GM19438 (cell line): ENCODE results near the gene HSP90AB1.

Source experiments
- ATAC-seq: cut with Tn5 transposase; IDR thresholded peaks from one replicate; pipeline ENCODE4 v1.9.1; 2021; ENCODE audit warnings: low read depth; ENCODE audit not compliant: unreplicated experiment

The HSP90AB1 gene

DNA sequence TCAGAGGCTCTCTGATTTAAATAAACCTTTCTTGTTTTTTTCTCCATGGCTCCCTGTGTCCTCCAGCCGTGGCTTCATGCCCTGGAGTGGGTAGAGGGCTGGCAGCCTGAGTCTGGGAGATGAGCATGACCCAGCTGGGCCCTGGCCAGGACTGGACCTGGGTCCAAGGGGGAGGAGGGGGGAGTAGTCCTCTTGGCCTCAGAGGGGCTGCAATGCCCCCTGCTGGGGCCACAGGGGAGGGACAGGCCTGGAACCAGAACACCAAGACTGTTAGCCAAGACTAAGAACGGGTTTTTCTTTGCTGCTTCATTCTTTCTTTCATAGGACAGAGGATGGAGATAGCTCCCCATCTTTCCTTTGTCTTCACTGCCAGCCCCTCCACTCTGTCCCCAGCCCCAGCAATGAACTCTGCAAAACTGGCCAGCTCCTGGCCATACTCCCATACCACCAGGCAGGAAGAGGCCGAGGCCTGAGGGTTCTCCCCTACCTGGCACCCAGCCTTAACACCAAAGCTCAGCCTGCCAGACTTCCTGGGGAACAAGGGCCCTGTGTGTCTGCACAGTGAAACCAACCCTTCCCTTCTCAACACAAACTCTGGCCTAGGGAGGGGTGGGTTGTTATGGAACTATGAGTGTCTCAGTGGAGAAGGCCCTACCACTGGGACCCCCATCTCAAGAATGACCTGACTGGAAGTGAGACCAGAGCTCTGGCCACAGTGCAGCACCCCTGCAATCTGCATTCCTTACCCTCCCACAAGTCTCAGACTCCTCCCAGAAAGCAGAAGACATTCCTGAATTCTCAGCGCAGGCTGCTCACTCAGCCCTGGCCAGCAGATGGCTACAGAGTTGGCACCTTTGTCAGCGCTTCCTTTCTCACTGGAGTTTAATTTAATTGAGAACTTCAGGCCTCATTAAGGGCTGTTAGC, 12.5 kb upstream of the HSP90AB1 start:
- no peak for ATAC-seq

DNA sequence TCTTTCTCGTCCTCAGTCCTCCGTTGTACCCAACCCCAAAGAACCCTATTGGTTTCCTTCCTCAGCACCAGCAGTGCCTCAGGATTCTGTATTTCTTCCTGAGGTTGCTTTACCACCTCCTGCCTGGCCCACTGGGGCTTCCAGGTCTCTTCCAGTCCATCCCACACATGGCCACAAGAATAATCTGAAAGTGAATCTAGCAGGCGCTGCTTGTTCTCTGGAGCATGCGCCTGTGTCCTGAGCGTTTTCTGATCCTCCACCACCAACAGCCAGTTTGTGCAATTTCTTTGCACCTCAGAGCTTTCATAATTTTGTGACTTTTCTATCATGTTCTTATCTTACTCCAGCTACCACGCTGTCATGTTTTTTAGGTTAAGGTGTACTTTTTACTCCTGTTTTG, 11.6 kb upstream of the HSP90AB1 start:
- no peak for ATAC-seq

DNA sequence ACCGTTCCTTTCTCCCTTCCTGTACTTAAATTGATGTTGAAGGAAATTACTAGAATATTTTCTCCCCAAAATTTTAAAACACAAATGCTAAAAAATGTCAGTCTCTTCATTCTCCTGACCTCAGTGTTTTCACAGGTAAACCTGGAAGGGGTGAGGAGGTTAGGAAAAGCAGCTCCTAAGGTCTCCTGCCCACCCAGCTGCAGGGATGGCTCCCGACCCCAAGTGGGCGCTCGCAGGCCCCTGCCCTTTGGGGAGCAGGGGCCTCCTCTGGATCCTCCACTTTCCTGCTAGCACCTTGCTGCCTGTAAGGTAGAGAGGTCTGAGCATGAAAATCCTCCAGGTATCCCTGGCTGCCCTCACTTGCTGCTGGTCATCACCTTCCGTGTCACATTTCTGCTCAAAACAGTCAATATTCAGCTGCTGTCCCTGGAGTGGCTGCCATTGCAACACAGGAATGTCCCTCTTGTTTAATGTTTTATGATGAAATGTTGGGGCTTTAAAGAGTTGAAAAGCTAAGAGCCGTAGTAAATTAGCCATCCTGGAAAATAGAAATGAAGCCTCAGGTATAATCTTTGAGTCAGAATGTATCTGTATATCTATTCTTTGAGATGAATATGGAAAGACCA, 10.9 kb upstream of the HSP90AB1 start:
- no peak for ATAC-seq

DNA sequence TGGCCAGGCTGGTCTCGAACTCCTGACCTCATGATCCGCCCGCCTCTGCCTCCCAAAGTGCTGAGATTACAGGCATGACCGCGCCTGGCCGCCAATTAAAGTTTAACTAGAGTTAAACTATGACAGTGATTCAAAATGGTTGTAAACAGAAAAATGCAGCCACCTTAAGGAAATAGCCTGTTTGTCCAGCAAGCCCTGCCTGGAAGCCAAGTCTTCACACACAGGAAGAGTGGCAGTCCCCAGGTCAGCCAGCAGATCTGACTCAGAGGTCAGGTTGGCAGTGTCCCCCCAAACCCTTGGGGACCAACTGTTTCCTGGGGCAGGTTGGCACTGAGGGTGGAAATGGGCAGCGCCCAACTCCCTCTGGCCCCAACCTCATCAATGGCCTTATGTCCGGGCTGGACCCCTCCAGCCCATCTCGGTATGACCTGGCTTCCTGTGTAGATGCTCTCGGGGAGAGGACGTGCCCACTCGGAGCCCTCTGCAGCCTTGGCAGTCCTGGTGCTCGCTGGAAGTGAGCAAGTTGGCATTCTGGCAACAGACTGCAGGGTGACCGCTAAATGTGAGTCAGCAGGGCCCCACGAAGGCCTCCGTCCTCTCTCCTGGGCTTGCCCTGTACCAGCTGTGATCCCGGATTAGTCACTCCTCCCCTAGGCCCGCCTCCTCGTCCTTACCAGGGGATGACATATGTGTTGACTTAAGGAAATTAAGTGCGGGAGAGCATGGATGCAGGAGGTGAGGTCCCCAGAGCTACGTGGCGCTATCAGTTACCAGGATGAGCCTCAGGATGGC, 9.7 kb upstream of the HSP90AB1 start:
- peak; percentile 61 for ATAC-seq

DNA sequence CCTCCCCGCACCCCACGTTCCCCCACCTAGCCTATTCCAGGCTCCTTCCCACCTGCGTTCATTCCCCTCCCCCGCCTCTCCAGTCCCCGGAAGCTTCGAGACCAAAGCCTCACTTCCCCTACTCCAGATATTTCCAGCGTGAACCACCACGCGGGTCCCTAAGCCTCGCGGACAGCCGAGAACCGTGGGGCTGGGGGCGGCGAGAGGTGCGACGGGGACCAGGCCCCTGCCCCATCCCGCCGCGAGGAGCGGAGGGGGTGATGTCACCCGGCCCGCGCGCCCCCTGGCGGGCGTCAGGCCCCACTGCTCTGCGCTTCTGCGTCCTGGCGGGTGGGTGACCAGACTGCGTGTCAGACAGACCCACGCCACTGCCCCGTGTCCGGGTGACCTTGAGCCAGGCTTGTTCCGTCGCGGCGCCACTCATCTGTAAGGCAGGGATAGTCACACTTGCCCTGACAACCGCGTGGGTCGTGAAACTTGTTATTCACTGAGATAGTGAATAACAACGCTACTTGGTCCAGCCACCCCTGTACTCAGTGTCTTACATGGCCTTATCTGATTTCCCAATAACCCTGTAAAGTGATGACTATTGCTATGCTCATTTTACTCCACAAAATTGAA, 9.0 kb upstream of the HSP90AB1 start:
- peak; percentile 83 for ATAC-seq

DNA sequence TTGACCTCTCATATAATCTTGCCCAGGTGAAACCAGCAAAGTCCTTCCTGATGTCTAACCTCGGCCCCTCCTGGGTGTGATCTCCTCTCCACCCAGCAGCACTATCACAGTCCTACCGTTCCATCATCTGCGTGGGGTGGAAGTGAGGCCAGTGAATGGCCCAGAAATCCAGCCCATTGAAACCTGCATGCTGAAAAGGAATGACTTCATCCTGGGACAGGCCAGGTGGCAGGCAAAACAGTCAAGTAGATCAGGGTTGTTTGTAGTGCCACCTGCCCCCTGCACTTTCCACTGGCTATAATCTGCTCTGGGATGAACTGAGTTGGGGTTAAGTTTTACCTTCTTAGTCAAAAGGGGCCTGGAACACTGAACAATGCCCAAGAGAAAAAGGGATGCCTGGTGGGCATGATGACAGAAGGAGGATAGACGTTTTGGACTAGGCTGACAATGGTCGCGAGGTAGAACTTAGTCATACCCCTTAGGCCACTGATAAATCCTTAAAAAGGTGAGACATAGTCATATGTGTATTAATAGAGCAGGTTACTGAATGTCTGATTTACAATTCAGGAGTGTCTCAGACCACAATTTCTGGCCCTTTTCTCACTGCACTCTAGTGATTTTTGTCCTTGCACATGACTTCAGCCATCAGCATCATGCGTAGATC, 8.1 kb upstream of the HSP90AB1 start:
- no peak for ATAC-seq

DNA sequence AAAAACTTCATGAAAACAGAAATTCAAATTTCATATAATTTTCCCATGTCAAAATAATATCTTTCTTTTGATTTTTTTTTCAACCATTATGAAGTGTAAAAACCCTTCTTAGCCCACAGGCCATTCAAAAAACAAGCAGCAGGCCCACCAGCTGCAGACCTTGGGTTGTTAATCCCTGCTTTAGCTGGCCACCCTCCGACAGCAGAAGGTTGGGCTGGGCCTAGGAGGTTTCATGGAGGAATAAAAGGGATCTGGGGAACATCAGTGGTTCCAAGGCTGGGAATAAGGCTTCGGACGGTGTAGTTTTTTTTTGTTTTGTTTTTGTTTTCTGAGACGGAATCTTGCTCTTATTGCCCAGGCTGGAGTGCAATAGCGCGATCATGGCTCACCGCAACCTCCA, 3.6 kb upstream of the HSP90AB1 start:
- no peak for ATAC-seq

DNA sequence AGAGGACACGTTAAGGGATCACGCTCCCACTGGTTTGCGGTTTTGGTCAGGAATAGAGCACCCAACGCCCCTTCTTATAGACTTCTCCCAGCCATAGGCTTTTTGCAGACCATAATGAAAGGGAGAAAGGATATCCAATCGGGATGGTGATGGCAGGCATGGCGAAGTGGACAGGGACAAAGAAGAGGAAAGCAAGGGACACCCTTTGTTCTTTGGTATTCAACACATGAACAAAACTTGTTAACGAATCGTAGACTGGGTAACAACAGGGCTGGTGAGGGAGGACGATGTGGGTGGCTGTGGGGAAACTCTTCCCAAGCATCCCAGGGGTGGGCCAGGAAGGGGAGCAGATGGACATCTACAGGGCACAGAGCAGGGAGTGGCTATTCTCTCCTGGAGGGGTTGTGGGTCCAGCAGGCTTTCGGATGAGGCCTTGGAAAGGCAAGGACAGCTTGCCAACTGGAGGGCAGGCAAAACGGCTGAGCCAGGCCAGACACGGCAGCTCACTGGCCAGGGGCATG, 1.4 kb upstream of the HSP90AB1 start:
- no peak for ATAC-seq

DNA sequence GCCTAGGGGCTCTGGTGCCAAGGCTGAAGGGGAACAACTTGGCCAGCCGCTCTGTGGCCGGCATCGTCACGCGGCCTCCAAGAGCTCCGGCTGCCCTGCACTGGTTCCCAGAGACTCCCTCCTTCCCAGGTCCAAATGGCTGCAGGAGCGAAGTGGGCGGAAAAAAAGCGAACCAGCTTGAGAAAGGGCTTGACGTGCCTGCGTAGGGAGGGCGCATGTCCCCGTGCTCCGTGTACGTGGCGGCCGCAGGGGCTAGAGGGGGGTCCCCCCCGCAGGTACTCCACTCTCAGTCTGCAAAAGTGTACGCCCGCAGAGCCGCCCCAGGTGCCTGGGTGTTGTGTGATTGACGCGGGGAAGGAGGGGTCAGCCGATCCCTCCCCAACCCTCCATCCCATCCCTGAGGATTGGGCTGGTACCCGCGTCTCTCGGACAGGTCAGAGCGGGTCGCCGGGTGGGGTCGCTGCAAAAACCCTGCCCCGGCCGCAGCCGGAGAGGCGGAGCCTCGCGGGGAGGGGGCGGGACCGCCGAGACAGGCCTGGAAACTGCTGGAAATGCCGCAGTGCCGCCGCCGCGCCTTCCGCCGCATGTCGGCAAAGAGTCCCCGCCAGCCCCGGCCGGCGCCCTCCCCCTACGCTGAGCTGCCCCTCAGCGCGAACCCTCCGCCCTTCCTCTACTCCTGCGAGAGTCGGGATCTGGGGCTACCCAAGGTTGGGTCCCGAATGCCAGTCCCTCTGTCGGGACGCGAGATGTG, 814 bp upstream of the HSP90AB1 start:
- peak; percentile 56 for ATAC-seq

DNA sequence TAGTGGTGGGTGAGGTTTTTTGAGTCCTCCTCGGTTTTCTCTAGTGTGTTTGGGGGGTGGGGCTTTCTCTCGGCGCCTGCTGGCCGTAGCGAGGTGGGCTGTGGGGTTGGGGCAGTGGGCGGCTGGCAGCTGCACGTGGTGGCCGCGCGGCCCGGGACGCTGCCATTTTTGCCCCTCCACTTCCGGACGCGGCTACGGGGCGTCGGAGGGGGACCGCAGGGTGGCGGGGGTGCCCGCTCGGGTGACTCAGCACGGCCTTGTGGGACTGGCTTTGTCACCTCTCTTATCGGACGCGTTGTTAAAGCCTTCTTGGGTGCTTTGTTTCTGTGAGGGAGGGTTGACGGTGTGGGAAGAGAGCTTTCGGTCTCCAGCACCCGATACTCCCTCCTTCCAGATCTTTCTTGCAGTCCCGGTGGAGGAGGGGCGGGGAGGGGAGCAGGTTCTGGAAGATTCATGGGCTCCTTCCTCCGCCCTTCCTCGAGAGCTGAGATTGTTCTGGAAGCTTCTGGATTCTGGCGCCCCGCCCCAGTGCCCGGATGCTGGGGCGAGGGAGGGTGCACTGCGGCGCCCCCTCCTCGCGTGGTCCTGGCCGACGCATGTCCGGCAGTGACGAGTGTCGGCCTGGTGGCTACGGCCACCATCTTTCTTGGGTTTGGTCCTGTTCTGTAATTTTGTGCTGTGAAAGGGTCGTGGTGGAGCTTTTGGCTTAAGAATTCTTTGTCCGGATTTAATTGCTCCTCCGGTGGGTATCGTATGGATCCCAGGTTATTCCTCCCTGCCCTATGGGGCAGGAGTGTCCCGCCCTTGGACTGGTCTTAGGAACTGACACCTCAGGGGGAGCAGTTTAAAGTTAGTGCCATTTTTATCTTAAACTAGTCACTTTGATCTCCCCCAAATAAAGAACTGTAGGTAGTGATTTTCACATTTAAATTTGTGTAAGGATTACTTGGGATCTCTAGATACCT, 719 bp downstream of the HSP90AB1 start:
- ATAC-seq = peak; percentile 30

DNA sequence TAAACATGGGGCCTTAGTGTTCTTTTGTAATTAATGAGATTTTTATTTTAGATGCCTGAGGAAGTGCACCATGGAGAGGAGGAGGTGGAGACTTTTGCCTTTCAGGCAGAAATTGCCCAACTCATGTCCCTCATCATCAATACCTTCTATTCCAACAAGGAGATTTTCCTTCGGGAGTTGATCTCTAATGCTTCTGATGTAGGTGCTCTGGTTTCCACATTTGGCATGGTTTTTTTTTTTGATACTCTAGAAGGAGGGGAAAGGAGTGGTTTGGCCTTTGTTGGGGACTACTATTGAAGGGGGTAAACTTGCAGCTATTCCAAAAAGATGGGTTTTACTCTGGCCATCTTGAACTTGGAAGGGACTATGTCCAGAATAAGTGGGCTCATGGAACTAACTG, 1.7 kb downstream of the HSP90AB1 start:
- ATAC-seq = no peak

DNA sequence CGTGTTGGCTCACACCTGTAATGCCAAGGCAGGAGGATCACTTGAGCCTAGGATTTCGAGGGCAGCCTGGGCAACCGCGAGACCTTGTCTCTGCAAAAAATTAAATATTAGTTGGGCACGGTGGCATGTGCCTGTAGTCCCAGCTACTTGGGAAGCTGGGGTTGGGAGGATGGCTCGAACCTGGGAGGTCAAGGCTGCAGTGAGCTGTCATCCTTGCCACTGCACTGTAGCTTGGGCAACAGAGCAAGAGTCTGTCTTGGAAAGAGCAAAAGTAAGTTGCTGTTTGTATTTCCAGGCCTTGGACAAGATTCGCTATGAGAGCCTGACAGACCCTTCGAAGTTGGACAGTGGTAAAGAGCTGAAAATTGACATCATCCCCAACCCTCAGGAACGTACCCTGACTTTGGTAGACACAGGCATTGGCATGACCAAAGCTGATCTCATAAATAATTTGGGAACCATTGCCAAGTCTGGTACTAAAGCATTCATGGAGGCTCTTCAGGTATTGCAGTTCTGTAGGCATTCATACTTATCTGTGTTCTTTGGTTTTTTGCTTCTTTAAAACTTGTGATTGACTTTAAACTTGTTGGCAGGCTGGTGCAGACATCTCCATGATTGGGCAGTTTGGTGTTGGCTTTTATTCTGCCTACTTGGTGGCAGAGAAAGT, 2.3 kb downstream of the HSP90AB1 start:
- no peak for ATAC-seq

DNA sequence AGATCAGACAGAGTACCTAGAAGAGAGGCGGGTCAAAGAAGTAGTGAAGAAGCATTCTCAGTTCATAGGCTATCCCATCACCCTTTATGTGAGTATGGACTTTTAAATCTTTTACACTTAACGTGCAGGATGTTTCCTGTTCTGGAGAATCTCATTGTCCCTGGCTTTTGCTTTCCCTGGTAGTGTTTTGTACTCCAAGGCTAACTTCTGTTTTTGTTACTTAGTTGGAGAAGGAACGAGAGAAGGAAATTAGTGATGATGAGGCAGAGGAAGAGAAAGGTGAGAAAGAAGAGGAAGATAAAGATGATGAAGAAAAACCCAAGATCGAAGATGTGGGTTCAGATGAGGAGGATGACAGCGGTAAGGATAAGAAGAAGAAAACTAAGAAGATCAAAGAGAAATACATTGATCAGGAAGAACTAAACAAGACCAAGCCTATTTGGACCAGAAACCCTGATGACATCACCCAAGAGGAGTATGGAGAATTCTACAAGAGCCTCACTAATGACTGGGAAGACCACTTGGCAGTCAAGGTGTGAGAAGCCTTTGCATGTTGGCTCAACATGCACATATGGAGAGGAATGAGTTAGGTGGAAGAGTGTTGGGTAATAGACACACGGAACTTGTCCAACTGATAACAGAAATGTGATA, 3.3 kb downstream of the HSP90AB1 start:
- no peak for ATAC-seq

DNA sequence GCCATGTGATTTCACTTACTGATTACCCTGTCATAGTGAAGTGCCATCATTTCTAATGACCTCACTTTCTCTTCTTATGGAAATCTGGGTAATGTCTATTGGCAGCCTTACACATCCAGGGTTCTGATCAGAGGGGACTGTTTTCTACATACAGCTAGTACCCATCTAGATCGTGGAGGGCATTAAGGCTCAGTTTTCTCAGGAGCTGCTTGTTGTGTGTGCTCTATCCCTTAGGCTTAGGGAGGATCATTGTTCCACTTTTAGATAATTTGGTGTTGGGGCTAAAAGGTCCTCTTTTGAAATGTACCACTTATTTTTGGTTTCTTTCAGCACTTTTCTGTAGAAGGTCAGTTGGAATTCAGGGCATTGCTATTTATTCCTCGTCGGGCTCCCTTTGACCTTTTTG, 3.8 kb downstream of the HSP90AB1 start:
- ATAC-seq = no peak

DNA sequence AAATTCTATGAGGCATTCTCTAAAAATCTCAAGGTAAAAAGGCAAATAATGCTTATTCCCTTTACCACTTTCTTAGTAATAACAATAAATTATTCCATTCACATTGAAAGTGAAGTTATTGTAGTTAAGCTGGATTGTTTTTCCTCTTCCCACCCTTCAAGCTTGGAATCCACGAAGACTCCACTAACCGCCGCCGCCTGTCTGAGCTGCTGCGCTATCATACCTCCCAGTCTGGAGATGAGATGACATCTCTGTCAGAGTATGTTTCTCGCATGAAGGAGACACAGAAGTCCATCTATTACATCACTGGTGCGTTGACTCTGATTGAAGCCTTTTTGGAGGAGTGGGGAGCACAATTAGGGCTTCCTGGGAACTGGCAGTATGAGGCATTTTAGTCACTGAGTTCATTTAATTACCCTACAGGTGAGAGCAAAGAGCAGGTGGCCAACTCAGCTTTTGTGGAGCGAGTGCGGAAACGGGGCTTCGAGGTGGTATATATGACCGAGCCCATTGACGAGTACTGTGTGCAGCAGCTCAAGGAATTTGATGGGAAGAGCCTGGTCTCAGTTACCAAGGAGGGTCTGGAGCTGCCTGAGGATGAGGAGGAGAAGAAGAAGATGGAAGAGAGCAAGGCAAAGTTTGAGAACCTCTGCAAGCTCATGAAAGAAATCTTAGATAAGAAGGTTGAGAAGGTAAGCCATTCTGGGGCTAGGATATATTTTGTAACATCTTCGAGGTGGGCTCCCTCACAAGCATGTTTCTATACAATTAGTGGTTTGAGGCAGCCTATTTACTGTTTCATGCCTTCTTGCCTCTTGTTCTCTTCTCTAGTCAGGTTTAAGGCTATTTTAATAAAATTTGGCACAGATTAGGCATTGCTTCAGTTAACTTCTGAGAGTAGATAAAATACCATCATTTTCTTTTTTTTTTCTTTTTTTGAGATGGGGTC, 4.9 kb downstream of the HSP90AB1 start:
- no peak for ATAC-seq
